NCI-H510A (cell line): ENCODE data around the gene FOXO3.
"Not testable (repeated sequence)": the region's sequence is repeated elsewhere in the genome, so short reads cannot be mapped to it uniquely, and the experiment has no call there.

ENCODE experiments used
- DNase-seq: peaks from one replicate; lab custom pipeline; 2025; lab: John Stamatoyannopoulos, UW

Gene FOXO3

DNA sequence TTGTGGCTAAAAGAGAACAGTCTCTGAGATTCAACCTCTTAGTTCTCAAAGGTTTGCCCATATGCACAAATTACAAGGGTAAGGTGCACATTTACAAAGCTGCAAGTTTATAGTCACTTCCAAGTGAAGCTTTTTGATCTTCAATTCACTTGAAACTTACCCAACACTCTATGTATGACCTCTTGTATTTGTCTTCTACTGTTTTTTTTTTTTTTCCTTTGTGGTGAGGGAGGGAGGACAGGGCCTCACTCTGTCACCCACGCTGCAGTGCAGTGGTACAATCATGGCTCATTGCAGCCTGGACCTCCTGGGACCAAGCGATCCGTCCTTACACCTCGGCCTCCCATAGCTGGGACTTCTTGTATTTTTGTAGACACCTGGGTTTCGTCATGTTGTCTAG, 4.5 kb upstream of the FOXO3 start:
- DNase-seq = no peak

DNA sequence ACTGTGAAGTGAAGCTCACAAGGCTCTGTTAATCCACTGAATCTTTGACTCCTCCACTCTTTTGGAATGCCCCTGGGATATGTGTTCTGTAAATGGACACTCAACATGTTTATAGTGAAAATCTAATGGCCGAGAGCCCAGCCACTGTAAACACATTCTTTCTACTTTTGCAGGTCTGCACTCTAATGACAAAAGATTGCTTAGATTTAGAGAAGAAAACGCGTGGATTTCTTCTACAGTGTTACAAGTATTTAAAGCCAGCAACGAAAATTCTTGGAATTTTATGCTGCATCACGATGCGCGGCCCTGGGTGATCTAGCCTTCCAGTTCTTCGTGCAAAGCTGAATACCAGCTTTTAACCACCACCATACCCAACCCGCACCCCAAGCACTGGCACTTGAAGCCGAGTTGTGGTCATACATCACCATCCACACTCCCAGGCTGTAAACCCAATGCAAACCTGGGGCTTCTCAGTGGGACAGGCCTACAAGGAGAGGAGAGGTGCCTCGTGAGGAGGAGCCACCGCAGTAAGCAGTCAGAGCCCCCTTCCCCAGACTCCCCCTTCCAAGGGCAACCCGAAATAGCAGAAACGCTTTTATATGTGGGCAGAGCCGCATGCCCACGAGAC, 3.7 kb upstream of the FOXO3 start:
- no peak for DNase-seq

DNA sequence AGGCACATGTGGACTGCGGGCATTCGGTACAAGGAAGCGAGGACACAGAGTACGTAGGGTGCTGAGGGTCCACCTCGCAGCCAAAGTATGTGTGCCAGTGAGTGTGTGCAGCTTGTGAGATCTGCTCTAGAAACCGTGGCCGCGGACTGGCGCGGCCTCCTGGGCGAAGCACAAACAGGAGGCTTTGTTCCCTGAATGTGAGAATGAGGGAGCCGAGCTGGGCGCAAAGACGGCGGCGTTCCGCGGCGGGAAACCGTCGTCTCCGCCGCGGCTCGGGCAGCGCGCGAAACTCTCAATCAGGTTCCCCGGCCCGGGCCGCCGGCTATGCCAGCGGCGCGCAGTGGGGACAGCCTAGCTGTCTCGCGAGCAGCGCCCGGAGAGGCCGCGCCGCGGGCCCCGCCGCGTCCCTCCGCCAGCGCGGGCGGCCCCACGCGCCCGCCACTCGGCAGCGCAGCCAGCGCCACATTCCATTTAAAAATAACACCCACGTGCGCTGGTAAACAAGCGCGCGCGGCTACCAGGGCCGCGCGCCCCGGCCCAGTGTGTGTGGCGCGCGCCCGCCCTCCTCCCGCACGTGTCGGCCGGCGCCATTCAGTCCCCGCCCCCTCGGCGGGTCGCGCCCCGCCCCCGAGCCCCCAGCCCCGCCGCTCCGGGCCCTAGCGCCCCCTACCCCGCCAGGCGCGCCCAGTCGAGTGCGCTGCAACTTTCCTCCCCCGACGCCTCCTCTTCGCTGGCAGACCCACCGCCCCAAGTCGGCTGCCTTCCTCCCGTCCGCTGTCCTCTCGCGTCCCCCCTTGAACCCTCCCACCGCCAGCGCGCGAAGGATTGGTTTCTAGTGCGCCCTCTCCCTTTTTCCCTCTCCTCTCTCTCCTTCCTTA, 3.0 kb upstream of the FOXO3 start:
- DNase-seq = peak; percentile 41

DNA sequence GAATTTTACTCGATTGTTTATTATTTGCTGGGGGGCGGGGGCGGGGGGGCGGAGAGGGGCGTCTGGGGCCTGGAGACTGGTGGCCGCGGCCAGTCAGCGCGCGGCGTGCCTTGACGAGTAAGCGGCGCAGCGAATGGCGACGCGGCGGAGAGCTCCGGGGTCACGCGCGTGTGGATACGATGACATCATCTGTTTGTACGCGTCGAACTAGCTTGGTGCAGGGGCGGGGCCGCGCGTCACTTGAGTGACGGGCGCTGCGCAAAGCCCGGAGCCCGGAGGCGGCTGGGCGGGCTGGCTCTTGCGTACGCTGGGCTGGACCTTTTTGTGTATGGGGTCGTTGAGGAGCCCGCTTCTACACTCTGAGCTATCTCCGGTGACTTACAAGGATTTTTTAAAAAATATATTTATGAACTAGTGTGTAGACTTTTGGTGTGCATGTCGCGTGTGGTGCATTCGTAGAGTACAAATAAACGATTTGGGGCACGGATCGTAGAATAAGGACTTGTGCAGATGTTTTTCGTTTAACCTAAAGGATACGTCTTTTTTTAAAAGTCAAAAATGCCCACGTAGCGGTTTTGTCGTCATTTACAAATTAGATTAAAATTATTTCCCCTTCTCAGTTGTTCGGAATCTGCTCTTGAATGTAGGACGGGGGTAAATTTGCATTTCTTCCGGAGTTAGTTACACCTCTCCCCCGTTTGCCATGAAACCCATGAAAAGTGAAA, 2.2 kb upstream of the FOXO3 start:
- peak; percentile 77 for DNase-seq

DNA sequence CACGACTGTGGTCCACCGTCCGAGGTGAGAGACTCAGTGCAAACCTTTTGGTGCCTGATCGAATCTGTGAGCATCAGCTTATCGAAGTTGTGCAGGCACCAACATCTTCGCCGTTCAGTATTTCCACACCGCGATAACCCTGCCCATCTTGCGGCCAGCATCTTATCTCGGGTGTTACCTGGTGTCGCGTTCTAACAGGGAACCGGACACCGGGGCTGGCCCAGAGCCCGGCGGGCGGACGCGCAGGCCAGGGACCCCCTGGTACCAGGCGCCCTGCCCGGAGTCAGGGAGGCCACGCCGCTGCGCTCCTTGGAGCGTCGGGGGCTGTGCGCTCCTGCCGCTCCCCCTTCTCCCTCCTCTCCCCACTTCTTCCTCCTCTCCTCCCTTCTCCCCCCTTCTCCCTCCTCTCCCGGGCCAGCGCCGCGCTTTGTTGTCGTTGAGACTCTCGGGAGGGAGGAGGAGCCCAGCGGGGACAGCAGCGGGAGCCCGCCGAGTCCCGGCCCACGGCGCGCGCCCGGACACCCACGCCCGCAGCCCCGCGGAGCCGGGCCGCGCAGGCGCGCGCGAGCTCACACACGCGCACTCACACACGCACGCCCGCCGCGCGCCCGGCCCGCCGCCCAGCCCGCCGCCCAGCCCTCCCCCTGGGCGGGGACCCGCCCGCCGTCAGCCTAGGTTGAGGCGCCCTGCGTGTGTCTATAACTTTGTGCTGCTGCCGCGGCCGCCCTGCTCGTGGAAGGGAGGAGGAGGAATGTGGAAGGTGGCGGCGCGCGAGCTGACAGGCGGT, 1.4 kb upstream of the FOXO3 start:
- peak; percentile 31 for DNase-seq

DNA sequence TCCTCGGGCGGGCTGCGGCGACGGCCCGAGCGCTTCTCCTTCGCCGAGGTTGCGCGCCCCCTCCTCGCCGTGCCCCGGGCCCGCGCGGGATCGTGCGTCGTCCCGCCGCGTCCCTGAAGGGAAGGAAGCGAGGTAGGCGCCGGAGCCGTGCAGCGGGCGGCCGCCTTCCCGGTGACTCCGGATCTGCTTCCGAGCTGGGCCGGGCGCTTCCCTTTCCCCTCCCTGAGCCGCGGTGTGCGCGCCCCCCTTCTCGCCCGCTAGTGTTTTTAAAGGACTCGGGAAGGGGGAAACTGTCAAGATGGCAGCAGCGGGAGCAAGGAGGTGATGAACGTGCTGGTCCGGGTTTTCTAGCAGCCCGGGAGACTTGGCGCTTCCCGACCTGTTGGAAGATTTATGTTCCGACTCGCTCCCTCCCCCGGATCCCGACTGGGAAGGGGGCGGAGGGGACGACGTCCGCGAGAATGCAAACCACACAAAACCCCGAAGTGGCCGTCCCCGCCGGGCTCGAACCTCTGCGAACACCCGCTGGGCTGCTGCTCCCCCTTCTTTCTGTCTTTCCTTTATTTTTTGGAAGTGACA, 744 bp upstream of the FOXO3 start:
- peak; percentile 21 for DNase-seq

DNA sequence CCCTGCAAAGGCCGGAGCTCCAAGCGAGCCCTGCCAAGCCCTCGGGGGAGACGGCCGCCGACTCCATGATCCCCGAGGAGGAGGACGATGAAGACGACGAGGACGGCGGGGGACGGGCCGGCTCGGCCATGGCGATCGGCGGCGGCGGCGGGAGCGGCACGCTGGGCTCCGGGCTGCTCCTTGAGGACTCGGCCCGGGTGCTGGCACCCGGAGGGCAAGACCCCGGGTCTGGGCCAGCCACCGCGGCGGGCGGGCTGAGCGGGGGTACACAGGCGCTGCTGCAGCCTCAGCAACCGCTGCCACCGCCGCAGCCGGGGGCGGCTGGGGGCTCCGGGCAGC, 561 bp downstream of the FOXO3 start:
- DNase-seq = not testable (repeated sequence)

DNA sequence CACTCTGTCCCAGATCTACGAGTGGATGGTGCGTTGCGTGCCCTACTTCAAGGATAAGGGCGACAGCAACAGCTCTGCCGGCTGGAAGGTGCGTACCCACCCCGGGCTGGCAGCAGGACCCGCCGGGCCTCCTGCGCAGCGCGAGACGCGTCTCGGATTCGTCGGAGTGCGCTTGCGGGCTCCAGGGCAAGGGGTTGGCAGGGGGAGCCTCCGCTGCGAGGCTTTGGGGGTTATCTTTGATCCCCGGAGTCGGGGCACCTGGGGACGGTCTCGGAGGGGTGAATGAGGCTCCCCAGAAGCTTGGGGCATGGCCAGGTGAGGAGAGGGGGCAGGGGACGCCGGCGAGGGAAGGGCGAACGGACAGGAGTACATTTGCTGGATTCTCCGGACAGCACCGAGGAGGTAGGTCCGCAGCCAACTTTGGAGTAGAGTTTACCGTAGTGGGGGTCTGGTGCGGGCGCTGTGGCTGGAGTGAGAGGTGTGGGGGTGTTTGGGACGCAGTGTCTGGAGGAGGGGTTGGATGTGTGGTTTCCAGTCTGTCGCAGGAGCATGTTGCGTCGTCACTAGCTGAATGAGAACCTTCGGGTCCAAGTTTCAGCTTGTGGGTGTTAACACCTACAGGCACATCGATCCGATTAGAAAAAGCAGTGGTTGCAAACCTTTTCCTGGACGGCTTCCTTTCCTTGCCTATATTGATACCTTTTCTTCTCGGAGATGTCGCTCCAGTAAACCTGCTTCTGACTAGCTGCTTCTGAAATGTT, 1.2 kb downstream of the FOXO3 start:
- DNase-seq = no peak

DNA sequence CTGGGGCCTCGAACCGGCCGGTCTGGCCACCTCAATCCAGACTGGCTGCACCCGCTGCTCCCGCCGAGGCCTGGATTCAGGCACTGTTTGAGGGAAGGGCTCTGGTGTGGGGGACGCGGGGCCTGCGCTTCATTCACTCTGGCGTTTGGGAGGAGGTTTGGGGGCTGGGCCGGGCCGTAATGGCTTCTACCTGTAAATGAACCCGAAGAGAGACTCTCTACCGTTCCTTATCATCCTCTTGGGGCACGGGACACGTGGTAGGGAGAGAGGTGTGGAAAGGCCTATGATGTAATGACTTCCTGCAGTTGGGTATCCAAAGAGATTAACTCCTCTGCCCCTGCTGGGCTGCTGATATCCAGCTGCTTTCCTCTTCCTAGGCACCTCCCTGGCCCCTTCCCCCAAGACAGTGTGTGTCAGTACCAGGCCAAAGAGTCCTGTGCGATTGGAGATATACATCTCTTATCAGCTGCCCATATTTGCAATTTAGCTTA, 1.8 kb downstream of the FOXO3 start:
- peak; percentile 39 for DNase-seq

DNA sequence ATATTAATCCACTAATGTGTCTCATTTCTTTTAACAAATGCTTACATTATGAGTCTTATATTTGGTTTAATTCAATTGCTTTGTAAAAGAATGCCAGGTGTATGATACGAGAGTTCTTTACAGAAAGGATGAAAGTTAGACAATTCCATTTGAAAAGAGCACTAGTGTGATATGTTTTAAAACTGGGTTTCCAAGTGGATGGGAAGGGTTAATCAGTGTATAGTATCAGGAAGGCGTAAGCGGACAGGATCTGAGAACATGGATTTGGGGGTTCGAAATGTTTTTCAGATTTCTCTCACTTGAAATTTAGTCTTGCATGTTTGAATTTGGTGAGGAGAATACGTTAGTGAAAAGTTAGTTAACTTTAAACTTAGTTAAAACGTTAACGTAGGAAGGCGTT, 2.6 kb downstream of the FOXO3 start:
- no peak for DNase-seq

DNA sequence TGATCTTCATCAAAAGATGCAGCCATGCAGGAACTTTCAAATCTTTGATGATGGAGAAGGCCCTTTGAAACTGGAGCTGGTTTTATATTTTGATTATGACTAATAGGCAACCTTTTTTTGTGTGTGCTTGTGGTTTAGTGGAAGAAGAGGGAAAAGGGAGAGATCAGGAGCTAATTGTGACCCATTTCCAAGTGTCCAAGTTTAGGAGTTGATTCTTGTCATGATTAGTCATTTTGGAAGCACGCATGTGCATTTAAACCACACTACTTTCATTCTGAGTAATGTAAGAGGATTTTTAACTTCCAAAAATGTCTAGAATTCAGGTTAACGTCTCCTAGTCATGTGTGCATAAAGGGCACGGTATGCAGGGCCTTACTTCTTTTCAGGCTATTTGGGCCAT, 3.5 kb downstream of the FOXO3 start:
- DNase-seq = no peak

DNA sequence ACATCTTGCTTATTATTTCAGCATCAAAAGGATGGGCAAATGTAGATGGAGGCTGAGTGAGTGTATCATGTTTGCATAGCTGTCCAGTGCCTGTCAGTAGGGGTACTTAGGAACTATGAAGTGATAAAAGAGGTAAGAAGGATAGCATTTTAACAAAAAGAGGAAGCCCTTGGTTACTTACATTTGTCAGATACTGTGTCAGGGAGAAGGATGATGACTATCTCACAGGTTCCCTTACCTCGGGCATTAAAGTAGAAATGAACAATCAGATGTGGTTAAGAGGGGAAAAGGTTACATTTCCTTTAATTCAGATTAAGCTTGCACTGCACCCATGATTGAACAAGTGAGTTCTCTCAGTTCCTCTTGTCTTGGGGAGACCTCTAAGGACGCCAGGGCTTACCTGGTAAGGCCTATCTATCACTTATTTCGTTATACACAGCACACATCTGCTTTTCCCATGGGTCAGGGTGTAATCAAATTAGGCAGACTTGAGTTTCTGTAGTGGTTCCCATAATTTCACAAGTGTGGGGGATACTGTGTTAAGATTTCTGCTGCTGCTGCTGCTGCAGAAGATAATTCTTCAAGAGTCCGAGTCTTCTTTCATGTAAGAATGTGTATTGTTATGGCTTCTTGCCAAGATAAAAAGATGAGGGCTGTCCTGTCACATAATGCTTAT, 4.5 kb downstream of the FOXO3 start:
- DNase-seq = no peak

DNA sequence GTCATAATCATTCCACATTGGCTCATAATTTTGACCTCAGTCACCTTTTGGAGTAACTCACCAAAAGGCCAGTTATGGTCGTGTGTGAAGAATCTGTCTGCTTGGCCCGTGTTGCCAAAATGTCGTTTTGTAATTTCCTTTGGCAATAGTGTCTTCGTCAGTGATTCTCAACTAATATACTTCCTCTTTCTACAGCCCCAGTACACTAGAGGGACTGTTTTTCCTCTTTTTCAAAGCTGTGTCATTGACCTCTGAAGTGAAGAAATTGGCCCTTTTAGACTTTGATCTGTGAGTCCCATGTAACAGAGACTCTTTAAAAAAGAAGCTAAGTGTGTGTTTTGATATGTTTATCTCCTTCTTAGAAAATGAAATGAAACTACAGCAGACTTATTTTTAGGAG, 5.2 kb downstream of the FOXO3 start:
- DNase-seq = no peak

DNA sequence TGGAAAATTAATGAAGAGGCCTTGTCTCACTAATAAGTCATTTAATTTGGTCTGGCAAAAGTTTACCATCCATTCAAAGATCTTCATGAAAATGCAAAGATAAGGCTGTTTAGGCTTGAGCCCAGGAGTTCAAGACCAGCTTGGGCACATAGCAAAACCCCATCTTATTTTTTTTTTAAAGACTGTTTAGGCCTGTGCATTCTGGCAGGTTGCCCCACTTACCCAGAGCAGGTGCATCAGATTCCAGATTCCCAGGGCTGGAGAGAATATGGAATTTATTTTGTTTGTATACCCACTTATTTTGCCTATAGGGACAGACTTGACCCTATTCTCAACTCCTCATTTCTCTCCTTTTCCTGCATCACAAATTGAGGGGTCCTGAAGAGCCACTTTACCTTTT, 5.7 kb downstream of the FOXO3 start:
- no peak for DNase-seq

DNA sequence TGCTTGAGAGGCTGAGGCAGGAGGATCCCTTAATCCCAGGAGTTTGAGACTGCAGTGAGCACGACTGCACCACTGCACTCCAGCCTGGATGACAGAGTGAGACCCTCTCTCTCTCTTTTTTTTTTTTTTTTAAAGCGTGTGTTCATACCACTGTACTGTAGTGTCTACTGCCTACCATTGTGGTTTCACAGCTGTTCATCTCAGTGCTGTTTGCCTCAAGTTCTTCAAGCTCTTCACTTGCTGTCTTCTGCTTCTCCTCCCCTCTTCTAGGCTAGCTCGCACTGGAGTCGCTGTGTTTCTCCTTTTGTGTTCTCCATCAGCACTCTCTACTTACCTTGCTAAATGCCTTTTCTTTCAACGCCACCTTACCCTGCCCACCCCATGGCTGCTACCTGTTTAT, 7.4 kb downstream of the FOXO3 start:
- no peak for DNase-seq

DNA sequence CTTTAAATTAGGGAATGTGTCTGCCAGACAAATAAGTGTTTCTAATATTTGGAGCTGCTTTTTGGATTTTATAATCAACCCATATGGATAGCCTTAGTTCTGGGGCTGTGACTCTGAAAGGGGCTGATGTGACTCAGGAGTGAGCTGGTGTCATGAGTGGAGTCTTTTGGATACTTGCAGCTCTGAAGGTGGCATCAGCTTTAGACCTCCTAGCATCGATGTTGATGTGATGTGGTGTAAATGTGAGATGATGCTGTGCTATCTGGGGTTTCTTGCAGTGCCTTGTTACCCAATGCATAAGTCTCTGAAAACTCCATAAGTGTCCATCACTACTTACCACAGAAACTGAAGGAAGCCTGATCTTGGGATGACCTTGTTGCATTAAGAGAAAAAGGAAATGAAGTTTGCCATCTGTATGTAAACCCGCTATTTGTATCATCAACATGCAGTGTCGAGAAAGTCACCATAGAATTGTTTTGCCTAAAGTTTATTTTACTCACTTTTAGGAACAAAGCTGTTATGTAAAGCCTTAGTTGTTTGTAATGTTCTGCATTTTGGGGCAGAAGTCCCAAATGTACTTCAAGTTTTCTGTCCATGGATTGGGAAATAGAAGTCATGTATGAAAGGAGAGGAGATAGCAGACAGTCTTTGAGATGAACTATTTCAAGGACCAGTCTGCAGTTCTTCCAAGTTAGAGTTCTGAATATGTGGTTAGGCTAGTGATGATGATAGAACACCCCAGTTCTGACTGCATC, 8.0 kb downstream of the FOXO3 start:
- DNase-seq = no peak

DNA sequence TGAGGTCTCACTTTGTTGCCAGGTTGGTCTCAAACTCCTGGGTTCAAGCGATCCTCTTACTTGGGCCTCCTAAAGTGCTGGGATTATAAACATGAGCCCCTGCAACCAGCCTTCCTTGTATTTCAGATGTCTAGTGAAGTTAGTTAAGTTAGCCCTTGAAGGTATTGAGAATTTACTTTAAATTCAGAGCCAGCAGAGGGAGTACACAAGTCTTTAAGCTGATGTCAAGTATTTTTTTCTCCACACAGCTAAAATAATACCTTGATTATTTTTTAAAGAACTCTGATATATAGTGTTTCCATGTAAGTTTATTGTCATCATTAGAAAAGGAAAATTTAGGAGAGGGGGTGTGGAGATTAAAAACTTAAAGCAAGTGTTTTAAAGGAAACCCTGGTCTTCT, 9.8 kb downstream of the FOXO3 start:
- no peak for DNase-seq

DNA sequence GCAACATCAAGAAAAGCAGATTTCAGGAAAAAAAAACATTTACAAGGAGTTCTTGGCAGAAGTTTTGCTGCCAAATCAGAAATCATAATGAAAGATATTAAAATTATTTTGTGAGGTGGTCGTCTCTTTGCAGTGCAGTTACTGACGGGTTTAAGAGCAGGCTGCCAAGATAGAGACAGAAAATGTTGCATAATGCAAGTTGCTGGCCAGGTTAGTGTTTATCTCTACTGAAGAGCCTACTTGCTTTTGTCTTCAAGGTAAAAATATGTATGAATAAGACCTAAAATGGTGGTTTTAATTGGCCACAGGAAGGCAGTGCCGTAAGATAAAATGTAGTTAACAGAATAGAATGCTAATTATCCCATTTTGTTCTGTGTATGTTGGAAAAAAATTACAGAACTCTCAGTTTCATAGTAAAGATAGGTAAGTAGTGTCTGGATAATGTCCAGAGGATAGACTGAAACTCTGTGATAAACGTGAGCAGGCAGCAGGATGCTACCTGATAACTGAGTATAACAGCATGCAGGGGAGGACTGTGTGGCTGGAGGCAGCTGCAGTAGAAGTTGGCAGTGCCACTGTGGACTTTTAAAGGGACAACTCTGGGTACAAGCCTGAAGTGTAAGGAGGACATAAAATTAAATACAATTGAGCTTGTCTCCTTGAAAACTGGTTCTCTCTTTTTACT, 13.9 kb downstream of the FOXO3 start:
- DNase-seq = no peak

DNA sequence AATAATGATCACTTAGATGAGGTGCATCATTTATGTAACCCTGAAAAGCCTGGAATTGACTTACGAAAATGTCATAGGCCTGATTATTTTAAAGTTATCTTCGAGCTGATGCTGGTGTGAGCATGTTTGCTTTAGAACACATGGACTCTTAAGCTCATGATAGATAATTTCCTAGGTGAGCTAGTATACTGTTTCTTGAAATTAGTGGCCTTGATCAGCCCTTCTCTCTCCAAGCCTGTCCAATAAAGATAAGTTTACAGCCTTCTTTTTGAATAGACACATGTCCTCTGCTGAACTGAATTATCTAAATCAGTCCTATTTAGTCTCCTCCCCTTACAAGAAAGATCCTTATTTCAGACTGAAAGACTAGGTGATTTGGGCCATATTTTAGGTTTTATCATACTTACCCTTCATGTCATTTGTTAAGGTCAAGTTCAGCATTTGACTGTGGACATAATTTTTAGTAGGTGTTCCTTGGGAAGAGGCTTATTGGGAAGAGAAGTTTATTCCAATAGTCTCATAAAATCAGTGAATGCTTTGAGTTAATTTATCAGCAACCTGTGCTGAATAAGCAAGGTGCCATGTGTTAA, 15.3 kb downstream of the FOXO3 start:
- no peak for DNase-seq
